NCI-H128 (cell line): ENCODE data around the gene MRNIP.
"Not testable (repeated sequence)": the region's sequence is repeated elsewhere in the genome, so short reads cannot be mapped to it uniquely, and the experiment has no call there.

Experiments
- DNase-seq: peaks from one replicate; lab custom pipeline; 2025; ENCODE audit not compliant: unreplicated experiment; lab: John Stamatoyannopoulos, UW

MRNIP gene

DNA sequence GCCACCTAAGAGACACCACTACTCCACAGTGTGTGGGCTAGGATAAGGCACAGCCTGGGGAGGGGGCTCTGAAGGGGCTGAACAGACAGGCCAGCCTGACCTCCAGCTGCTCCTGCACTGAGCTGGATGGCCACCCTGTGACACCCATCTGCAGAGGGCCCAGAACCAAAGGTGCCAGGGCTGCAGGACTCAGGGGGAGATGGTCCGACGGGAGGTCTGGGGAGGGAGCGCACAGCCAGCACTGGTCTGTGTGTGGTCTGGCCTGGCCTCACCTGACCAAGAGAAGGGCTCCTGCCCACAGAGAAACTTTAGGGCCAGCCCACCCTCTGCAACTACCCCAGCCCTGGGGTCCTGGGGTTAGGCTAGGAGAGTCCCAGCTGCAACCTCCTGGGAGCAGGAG lies 64.0 kb downstream of the MRNIP start:
- DNase-seq: no peak

DNA sequence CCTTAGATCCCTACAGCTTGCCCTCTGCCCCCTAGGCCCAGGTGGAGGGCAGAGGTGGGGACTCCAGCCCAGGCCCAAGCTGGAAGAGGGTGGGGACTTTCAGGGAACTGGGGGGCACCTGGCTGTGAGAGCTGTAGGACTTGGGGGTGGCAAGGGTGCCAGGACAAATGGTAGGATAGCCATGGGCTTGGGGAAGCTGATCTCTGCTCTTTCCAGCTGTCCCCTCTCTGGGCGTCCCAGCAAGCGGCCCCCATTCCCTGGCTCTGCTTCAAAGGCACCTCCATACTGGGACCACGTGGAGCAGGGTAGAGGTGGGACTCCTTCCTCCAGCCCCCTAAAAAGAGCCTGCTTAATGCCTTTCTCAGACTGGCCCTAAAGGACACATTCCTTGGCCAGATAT lies 64.4 kb downstream of the MRNIP start:
- no peak for DNase-seq

DNA sequence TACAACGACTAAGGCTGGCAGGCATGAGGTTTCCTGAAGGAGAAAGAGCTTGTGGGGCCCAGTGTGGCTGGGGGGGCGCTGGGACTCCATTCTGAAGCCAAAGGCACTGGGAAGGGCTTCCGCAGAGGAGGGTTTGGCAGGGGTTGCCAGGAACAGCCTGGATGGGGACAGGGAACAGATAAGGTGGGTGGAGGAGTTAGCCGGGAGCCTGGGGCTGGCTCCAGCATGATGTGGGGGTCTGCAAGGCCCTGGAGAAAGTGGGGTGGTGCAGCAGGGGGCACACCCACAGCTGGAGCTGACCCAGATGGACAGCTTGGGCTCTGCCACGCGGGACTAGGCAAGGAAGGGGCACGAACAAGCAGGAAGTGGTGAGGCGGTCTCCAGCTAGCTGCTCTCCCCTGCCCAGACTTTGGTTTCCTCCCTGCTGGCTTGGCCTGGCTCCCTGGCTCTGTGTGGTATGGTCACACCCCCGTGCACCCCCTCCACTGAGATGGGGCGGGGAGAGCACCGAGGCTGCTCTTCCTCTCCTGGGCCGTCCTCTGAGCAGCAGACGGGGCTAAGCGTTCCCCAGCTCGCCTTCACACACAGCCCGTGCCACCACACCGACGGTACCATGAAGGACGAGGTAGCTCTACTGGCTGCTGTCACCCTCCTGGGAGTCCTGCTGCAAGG lies 65.0 kb downstream of the MRNIP start, which contains the start of gene LTC4S:
TSS of gene LTC4S (plus strand) at position 519 of the 672 bp plus-strand sequence. CDS start at position 614, 95 bp downstream.
- no peak for DNase-seq

DNA sequence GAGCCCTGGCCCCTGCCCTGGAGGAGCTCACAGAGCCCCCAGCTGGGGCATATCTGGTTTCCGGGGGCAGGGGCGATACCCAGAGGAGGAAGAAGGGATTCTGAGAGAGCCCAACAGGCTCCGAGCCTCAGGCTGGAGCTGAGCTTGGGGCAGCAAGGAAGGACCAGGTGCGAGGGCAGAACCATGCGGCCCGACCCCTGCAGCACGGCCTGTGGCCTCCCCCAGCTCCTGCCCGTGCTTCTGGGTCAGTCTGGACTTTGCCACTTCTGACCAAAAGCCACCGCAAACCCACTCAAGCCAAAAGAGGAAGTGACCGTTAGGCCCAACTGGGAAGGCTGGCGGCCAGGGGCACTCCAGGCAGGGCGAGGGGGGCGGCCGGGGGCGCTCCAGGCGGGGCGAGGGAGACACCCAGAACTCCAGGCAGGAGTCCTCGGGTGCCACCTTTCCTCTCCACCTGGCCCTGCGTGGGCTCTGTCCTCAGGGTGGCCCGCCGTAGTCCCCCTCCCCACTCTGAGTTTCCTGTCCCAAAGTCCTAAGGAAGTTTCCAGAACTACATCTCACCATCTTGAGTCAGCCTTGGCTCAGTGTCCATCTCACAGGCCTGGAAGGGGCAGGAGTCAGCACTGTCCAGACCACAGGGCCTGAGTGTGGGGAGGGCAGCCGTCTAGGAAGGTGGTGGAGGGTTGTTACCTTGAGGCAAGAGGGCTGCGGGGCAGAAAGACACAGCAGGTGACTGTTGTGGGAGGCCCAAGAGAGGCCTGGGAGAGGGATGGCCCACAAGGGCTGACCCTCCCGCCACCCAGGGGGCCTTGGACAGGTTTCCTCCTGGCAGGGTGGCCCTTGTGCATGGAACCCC lies 65.8 kb downstream of the MRNIP start:
- DNase-seq: no peak

DNA sequence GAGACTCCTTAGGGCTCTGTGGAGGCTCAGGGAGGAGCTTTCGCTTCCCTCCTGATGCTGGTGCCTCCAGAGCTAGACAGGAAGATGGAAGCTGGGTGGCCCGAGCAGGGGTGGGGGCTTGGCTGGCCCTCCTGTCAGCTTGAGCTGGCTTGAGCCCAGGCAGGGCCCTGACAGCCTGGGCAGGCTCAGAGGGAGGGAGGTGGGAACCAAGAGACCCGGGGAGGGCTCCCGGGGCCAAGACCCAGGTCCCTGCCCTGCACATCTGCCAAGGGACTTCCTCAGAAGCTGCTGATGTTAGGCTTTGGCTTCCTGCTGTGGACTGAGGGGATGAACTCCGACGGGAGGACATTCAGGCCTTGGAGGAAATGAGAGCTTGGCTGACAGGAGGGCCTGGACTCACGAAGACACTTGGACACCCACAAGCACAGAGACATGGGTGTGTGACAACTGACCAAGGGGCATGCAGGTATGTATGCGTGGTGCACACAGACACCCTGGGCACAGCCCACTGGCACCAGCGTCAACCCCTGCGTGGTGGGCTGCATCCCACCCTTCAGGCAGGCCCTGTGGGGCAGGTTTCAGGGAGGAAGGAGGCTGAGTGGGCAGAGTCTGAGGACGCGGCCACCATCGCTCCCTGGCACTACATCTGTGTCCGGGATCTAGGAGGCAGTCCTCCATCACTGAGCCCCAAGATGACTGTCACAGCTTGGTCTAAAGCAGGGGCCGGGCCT lies 66.6 kb downstream of the MRNIP start:
- DNase-seq: no peak

DNA sequence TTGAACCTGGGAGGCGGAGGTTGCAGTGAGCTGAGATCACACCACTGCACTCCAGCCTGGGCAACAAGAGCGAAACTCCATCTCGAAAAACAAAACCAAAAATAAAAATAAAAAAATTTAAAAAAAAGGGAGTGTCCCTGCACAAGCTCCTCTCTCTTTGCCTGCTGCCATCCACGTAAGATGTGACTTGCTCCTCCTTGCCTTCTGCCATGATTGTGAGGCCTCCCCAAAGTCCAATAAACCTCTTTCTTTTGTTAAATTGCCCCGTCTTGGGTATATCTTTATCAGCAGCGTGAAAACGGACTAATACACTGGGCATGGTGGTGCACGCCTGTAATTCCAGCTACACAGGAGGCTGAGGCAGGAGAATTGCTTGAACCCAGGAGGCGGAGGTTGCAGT lies 69.3 kb downstream of the MRNIP start:
- DNase-seq: not testable (repeated sequence)

DNA sequence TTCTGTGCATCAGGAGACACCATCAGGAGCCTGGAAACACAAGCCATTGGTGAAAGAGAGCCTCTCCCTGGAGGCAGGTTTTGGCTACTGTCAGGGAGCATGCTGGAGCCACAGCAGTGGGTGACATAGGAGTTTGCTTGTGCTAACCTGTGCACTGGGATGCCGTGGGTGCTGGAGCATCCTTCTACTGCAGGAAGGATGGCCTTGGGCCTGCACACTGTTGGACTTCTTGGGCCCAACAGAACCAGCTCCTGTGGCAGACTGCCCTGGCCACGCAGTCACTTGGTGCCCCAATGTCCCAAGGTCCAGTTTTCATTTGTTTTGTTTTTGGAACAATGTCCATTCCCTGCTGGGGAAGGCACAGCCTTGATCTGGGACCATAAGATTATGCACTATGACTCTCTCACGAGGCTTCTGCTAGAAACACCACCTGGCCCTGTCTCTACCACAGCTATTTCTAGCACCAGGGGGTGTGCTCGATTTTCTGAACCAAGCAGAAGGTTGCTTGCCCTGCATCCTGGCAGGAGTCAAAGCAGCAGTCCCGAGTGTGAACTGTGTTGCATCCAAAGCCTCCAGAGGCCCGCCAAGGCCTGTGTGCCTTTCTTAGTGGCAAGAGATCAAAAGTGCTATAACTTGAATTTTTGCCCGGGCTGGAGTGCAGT lies 70.3 kb downstream of the MRNIP start:
- no peak for DNase-seq
